Left ventricle myocardium inferior (tissue), 1 donor: Measurements from ENCODE around the gene NRGN. TPM values are rescaled to one million over a fixed set of nuclear protein-coding genes. Genes with fewer than 3 reads are reported as not detected.

ENCODE experiments used
- DNase-seq: peaks from one replicate; pipeline ENCODE4 v3.0.0-alpha.2; 2020
- H3K27ac ChIP-seq: fragments of 200-600 bp; replicated peaks from 2 replicates; pipeline ENCODE4 v1.8.0; 2021
- H3K27me3 ChIP-seq: fragments of 200-600 bp; 2 replicates; pipeline ENCODE4 v1.8.0; 2021; ENCODE audit warnings: low read depth
- H3K36me3 ChIP-seq: fragments of 200-600 bp; 2 replicates; pipeline ENCODE4 v1.8.0; 2021
- H3K4me1 ChIP-seq: fragments of 200-600 bp; 2 replicates; pipeline ENCODE4 v1.8.0; 2021
- H3K4me3 ChIP-seq: fragments of 200-600 bp; 2 replicates; pipeline ENCODE4 v1.8.0; 2021; ENCODE audit warnings: mild to moderate bottlenecking, moderate library complexity
- H3K9me3 ChIP-seq: fragments of 200-600 bp; replicated peaks from 2 replicates; pipeline ENCODE4 v1.8.0; 2021
- intact Hi-C: fragments of 100-400 bp; cut with micrococcal nuclease; formaldehyde crosslinking; loops from one replicate; pipeline ENCODE4 v1.11.0; 2022
- total RNA-seq: library from RNA; stranded (reverse); fragmentation: NEBNext Ultra II Directional; extraction: Animal tissue kit (Norgen Biotek cat#: 25700); gene quantifications from one replicate; pipeline ENCODE4 v1.2.1, GENCODE V29; 2021
- TF ChIP-seq, protein P1 (sequence below): fragments of 200-600 bp; IDR thresholded peaks from 2 replicates; pipeline ENCODE4 v1.8.0; 2021; ENCODE audit warnings: antibody characterized with exemption, mild to moderate bottlenecking, borderline replicate concordance
- donor health status: DM: no; HTN: yes; CAD: no; lungs with severe emphysema.

The NRGN gene
- total RNA-seq, 1 donor from 2014 or later, result 5.0 TPM

DNA sequence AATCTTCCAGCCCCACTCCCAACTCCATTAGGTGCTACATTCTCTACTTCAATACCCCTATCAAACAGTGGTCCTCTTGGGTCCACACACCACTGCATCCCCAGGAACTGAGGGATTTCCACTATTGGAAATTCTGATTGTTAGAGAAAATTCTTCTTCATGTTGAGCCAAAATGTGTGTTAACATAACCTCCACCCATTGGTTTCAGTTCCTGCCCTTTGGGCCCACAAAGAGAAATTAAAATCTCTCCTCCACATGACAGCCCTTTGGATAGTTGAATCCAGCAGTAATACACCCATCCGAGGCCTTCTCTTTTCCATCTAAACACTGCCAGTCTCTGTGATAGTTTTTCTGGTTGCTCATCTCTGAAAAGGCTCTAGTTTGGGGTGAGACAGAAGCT, 10.2 kb downstream of the NRGN start:
- Histone ChIP-seq H3K4me3 (no peak overlapping the region), H3K9me3 (no peaks in the 10 kb centered on the region), H3K27ac (no peak overlapping the region), H3K4me1 (peaks cover 95% of the 10 kb centered on the region), H3K27me3 (peaks cover 94% of the 10 kb centered on the region), H3K36me3 (peaks cover 20% of the 10 kb centered on the region)
- TF ChIP-seq, protein P1, sequence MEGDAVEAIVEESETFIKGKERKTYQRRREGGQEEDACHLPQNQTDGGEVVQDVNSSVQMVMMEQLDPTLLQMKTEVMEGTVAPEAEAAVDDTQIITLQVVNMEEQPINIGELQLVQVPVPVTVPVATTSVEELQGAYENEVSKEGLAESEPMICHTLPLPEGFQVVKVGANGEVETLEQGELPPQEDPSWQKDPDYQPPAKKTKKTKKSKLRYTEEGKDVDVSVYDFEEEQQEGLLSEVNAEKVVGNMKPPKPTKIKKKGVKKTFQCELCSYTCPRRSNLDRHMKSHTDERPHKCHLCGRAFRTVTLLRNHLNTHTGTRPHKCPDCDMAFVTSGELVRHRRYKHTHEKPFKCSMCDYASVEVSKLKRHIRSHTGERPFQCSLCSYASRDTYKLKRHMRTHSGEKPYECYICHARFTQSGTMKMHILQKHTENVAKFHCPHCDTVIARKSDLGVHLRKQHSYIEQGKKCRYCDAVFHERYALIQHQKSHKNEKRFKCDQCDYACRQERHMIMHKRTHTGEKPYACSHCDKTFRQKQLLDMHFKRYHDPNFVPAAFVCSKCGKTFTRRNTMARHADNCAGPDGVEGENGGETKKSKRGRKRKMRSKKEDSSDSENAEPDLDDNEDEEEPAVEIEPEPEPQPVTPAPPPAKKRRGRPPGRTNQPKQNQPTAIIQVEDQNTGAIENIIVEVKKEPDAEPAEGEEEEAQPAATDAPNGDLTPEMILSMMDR, result no peak
- no peak for DNase-seq
- intact Hi-C loops, result no loop called here

DNA sequence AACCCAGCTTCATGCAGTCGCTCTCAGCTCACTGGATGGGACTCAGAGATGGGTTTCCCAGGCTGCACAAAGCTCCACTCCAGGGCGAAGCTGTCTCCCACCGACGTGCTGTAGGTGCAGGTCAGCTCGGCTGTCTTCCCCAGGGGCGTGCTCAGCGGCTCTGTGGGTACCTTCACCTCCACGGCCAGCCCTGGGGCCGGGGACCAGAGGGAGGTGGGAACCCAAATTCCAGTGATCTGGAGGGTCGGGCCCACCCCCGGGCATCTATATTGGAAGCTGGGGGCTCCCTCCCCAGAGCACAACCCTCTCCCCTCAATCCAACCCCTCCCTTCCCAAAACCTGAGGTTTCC, 11.6 kb downstream of the NRGN start:
- TF ChIP-seq, protein P1, result no peak
- Histone ChIP-seq H3K4me1 (peaks cover 99% of the 10 kb centered on the region), H3K27ac (no peak overlapping the region), H3K36me3 (peaks cover 20% of the 10 kb centered on the region), H3K9me3 (no peaks in the 10 kb centered on the region), H3K4me3 (no peak overlapping the region), H3K27me3 (peaks cover 88% of the 10 kb centered on the region)
- no peak for DNase-seq
- intact Hi-C loops, result no loop called here

DNA sequence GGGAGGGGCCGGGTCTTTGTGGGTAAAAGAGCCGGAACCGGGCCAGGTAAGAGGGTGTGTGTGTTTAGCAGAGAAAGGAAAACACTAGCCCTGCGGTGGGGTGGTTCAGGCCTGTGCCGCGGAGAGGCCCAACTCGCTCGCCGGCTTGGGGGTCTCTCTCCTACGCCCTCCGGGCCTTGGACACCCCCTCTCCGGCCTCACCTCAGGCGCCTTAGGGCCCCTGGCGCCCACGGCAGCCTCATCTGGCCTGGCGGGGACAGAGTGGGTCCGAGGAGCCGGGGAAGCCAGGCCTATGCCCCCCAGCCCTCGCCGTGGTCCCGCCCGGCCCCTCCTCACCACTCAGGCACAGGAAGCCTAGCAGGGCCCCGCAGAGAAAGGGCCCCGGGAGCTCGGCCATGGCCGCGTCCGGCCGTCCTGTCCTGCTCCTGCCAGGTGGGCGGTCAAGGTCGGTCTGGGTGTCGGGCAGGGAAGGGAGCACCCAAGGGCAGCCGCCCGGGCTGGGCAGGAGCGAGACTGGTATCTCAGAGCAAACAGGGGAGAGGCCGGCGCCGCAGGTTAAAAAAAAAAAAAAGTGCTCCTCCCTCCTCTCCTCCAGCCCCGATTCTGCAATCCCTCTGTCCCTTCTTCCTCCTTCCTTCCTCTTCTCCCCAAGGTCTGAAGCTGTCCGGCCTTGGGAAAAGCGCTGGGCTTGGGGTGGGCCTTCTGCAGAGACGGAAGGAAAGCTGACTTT, 12.2 kb downstream of the NRGN start, which contains the start of gene VSIG2:
Gene VSIG2 (minus strand): TSS at position 515 of the 730 bp plus-strand sequence. CDS start 118 bp downstream, at position 397.
- Histone ChIP-seq H3K27ac (peak within 1 kb of the TSS; percentile 28), H3K27me3 (peaks cover 88% of the 10 kb centered on the region), H3K4me3 (peak within 1 kb of the TSS; percentile 41), H3K36me3 (peaks cover 20% of the 10 kb centered on the region), H3K4me1 (peaks cover 99% of the 10 kb centered on the region), H3K9me3 (no peaks in the 10 kb centered on the region)
- DNase-seq, result no peak
- TF ChIP-seq, protein P1, result no peak
- intact Hi-C loops, result no loop called here

DNA sequence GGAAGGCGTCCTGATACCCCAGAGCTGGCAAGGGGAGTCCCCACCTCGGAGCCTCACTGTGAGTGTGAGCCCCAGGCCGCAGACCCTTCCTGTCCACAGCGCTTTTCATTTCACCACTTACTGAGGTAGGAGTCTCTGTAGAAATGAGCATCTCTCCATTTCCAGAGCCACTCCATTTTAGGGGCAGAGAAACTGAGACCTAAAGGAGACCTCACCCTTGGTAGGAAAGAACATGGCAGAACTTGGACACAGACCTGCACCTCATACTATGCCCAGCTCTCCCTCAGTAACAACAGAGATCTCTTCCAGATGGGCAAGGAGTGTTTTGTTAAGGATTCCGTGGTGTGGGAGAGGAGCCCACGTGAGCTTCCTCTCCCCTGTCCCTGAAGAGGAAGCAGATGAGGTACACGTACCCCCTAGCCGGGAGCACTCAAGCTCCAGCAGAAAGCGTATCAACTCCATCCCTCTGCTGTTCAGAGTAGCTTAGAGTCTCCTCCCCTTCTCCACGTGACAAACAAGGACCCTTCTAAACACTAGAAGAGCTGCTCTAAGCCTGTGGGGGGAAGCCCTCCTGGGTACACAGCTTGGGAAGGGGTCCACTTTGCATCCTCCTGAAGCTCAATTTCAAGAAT, 12.8 kb downstream of the NRGN start:
- Histone ChIP-seq H3K27me3 (peaks cover 88% of the 10 kb centered on the region), H3K27ac (peak overlapping the region; percentile 28), H3K4me1 (peaks cover 99% of the 10 kb centered on the region), H3K36me3 (peaks cover 20% of the 10 kb centered on the region), H3K4me3 (no peak overlapping the region), H3K9me3 (no peaks in the 10 kb centered on the region)
- no peak for DNase-seq
- TF ChIP-seq, protein P1, result no peak
- intact Hi-C loops, result no loop called here

DNA sequence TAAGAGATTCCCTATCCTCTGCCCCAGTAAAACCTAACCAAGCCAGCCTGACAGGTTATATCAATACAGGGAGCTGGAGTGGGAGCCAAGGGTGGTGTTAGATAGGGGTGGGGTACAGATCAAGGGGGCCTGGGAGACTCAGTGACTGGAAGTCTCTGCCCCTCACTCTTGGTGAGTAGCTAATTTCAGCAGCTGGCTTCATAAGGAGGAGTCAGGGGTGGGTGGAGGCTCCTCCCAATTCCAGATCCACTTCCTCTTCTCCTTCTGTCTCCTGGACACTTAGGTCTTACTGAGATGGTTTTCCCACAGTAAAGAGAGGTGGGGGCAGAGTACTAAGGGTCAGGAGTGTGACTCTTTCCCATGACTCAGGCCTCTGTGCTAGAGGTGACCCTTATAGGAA, 13.5 kb downstream of the NRGN start:
- Histone ChIP-seq H3K4me3 (no peak overlapping the region), H3K4me1 (peaks cover 99% of the 10 kb centered on the region), H3K36me3 (peaks cover 20% of the 10 kb centered on the region), H3K9me3 (no peaks in the 10 kb centered on the region), H3K27me3 (peaks cover 88% of the 10 kb centered on the region), H3K27ac (peak overlapping the region; percentile 42)
- TF ChIP-seq, protein P1, result no peak
- no peak for DNase-seq
- intact Hi-C loops, result no loop called here
